OCI-M1 (cell line): ENCODE data around the gene CXXC5.
"Not testable (repeated sequence)": the region's sequence is repeated elsewhere in the genome, so short reads cannot be mapped to it uniquely, and the experiment has no call there.

ENCODE experiments used
- DNase-seq: peaks from one replicate; lab custom pipeline; 2025; lab: John Stamatoyannopoulos, UW

Gene CXXC5

DNA sequence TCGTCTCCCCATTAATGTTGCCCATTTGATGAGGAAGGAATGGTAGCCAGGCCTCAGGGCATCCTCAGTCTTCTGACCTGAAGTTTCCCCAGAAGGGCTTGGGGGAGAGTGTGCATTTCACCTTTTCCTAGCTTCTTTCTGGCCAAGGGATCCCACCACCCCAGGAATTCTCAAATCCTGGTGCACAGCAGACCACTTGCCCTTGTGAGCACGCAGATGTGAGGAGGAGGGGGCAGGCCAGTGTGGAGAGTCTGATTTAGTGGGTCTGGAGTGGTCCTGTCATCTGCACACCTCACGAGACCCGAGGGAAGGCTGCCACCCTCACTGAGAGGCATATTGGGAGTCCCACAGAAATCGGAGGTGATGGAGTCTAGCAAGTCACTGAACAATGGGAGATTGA is 64.3 kb downstream of the CXXC5 start:
- DNase-seq, result no peak

DNA sequence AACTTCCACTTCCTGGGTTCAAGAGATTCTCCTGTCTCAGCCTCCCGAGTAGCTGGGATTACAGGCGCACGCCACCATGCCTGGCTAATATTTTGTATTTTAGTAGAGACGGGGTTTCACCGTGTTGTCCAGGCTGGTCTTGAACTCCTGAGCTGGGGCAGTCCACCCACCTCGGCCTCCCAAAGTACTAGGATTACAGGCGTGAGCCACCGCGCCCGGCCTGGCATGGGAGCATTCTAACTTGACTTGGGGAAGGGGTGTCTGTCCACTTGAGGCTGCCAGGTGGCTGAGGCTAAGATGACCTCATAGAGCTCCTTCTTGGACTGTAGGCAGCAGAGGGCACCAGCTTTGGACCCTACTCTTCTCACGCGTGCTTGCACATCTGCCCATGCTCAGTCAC is 65.7 kb downstream of the CXXC5 start:
- DNase-seq, result not testable (repeated sequence)

DNA sequence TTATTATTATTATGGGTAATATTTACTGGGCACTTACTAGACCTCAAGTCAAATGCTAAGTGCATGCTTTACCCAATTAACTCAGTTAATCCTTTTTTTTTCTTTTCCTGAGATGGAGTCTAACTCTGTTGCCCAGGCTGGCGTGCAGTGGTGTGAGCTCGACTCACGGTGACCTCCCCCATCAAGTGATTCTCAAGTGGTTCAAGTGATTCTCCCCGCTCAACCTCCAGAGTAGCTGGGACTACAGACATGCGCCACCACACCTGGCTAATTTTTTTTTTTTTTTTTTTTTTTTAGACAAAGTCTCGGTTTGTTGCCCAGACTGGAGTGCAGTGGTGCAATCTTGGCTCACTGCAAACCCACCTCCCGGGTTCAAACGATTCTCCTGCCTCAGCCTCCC is 69.1 kb downstream of the CXXC5 start:
- no peak for DNase-seq

DNA sequence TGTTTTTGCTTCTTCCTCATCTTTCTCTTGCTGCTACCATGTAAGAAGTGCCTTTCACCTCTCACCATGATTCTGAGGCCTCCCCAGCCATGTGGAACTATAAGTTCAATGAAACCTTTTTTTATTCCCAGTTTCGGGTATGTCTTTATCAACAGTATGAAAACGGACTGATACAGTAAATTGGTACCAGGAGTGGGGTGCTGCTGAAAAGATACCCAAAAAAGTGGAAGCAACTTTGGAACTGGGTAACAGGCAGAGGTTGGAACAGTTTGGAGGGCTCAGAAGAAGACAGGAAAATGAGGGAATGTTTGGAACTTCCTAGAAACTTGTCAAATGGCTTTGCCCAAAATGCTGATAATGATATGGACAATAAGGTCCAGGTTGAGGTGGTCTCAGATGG is 70.3 kb downstream of the CXXC5 start:
- not testable (repeated sequence) for DNase-seq

DNA sequence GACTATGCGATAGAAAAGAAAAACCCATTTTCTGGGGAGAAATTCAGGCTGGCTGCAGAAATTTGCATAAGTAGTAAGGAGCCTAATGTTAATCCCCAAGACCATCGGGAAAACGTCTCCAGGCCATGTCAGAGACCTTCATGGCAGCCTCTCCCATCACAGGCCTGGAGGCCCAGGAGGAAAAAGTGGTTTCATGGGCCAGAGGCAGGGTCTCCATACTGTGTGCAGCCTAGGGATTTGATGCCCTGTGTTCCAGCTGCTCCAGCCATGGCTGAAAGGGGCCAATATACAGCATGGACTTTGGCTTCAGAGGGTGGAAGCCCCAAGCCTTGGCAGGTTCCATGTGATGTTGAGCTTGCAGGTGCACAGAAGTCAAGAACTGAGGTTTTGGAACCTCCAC is 71.8 kb downstream of the CXXC5 start:
- DNase-seq, result not testable (repeated sequence)

DNA sequence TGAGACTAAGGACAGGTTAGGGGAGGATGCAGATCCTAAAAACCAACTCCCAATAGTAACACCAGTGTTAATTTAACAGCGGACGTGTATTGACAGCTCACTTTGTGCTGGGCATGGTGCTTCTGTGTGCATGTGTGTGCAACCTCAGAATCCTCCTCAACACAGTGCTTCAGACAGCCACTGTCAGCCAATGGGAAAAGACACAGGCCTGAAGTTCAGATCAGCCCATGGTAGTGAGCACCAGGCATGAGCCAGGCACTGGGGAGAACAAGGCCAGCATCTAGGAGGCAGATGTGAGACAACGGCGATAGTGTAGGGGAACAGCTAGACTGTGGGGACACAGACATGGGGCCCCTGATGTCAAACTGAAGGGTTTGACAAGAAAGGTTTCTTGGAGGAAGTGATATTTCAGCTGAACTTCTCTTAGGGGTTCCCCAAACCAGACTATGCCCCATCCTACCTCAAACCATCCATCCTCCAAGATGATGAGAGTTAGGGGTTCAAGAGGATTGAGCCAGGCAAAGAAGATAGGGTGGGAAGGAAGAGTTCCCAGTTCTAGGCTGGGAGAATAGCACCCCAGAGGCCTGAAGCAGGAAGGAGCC is 75.9 kb downstream of the CXXC5 start:
- DNase-seq, result no peak

DNA sequence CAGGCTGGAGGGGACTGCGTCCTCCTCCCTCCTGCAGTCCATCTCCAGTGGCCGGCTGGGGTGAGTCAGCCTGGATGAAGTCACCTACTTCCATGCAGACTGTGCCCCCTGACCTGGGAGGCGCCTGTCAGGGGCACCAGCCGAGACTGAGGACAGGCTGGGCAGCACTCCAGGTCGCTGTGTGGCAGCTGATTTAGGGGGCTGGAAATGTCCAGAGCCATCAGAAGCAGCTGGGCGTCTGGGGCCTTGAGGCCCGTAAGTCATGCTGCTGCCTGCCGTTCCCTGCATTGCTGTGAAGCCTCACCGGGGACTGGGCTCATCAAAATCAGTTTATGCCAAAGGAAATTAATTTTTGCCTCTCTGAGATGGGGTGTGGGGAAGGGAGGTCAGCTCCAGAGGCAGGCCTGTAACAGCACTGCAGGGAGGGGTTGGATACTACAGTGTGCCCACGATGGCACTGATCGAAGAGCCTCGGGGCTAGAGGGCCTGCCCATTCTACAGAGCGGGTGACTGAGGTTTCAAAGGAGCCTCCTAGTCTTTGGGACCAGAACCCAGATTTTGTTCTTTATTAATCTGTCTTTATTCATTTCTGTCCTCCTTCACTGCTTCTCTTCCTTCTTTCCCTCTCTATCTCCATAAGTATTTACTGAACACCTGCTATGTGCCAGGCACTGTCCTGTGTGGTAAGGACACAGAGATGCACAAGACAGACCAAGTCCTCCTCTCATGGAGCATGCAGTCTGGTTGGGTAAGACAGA is 77.1 kb downstream of the CXXC5 start:
- no peak for DNase-seq

DNA sequence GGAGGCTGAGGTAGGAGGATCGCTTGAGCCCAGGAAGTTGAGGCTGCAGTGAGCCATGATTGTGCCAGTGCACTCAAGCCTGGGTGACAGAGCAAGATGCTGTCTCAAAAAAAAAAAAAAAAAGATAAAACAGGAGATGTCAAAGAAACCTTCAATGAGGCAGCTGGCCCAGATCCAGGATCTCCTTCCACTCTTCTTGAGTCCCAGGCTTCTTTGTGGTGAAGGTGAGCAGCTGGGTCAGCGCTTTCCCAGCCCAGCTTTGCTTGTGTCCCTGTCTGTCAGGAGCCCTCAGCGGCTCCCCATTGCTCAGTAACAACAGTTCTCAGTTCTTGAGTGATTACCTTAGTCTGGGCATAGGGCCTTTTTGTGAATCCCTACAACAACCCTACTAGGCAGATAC is 78.1 kb downstream of the CXXC5 start:
- DNase-seq, result no peak

DNA sequence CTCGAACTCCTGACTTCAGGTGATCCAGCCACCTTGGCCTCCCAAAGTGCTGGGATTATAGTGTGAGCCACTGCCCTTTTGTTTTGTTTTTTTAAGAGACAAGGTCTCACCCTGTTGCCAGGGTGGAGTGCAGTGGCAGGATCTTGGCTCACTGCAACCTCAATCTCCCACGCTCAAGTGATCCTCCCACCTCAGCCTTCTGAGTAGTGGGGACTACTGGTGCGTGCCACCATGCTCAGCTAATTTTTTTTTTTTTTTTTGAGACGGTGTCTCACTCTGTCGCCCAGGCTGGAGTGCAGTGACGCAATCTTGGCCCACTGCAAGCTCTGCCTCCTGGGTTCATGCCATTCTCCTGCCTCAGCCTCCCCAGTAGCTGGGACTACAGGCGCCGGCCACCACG is 79.5 kb downstream of the CXXC5 start:
- DNase-seq, result not testable (repeated sequence)

DNA sequence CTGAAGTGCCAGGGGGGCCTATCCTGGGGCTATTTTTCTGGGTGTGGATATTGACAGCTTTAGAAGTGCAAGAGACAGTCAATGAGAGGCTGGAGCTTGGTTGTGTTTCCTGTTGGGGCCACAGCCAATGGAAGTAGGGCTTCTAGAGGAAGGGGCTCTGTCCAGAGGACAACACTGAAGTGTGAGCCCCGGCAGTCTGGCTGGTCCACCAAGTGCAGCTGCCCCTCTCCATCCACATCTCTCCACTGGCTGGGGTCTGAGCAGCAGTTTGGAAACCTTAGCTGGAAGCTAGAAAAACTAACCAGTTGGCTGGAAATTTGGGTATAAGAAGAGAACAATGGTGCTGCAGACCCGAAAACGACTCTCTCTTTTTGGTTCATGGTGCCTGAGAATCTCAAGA is 83.1 kb downstream of the CXXC5 start:
- DNase-seq, result no peak

DNA sequence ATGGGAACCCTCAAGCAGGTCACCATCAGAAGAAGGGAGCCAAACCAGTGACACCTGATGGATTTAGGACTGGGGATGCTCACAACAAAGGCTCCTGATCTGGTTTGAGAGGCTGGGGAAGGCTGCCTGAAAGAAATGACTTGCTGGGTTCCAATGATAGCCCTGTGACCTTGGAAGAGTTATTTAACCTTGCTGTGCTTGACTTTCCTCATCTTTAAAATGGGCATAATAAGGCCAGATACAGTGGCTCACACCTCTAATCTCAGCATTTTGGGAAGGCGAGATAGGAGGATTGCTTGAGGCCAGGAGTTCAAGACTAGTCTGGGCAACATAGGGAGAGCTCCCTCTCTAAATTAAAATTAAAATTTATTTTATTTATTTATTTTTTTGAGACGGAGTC is 83.9 kb downstream of the CXXC5 start:
- no peak for DNase-seq

DNA sequence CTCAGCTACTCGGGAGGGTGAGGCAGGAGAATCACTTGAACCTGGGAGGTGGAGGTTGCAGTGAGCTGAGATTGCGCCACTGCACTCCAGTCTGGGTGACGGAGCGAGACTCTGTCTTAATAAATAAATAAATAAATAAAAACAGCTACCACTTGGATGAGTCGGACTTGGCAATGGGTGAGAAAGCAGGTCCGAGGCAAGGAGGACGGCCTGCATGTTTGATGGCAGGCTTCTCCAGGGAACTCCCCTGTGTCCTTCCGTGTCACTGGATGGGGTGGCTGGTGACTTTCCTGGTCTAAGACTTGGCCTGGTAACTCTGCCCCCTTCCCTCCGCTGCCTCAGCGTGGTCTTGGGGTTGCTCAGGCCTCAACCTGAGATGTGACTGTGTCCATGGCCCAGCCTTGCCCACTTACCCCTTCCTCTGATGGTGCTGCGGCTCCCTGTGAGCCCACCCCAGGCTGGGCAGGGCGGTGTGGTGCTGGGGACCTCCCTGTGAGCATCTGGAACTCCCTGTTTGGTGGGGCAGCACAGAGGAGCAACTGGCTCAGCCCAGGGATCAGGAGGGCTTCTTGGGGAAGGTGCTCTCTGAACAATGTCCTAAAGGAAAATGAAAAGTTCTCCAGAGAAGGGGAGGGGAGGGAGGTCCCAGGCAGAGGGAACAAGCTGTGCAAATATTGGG is 85.0 kb downstream of the CXXC5 start:
- DNase-seq, result no peak
